Breast epithelium (tissue), 3 donors: ENCODE measurements around the gene CHERP.

Experiments
- CTCF ChIP-seq, 3 donors: fragments of 450-650 bp; IDR thresholded peaks; one replicate each; pipeline ENCODE4 v1.5.1; 2016 to 2017; ENCODE audit warnings: antibody characterized with exemption in 3 of 3, mild to moderate bottlenecking in 3 of 3, moderate library complexity in 3 of 3
- POLR2A ChIP-seq: fragments of 450-650 bp; IDR thresholded peaks from one replicate; pipeline ENCODE4 v1.6.1; 2016; ENCODE audit warnings: antibody characterized with exemption, mild to moderate bottlenecking, moderate library complexity

- TF ChIP-seq CTCF (IDR thresholded peaks at IDR 0.05) (no peak), POLR2A (no peak)
These were observed 25.9 kb downstream of the CHERP start for GRCh38 chr19:16516381-16516780.
